NCI-H460 (cell line): ENCODE results near the gene JUN. TPM values are rescaled to one million over a fixed set of nuclear protein-coding genes. Genes with fewer than 3 reads are reported as not detected.

Experiments
- DNase-seq: peaks from one replicate; pipeline ENCODE4 v3.0.0-alpha.2; 2016; ENCODE audit warnings: low read depth; ENCODE audit errors: extremely low read depth
- polyA plus RNA-seq: library from polyadenylated mRNA; depleted of rRNA; stranded (reverse); fragments of >200 nt; gene quantifications from 2 replicates; pipeline ENCODE4 v1.2.3, GENCODE V29; 2014; cell fraction: nucleus; rRNA removed
- total RNA-seq: library from RNA; depleted of rRNA; stranded (reverse); fragments of >200 nt; shearing (Covaris generic); gene quantifications from 2 replicates; pipeline ENCODE4 v1.2.3, GENCODE V29; 2014; rRNA removed

The JUN gene
- 10.2 and 11.1 TPM in 2 replicates for total RNA-seq
- 9.1 and 9.6 TPM in 2 replicates for polyA plus RNA-seq

GRCh38 chr1:58783993-58784757 lies at the start of gene JUN:
Gene JUN, minus strand, starts transcription at chr1:58784047. Its CDS starts 977 bp downstream, at chr1:58783070.
- DNase-seq = peak; percentile 97

- no peak for DNase-seq
Observed at GRCh38 chr1:58833166-58833565, 49.3 kb upstream of the JUN start.

- DNase-seq = no peak
Observed at GRCh38 chr1:58830291-58830690, 46.4 kb upstream of the JUN start.

- no peak for DNase-seq
Observed at GRCh38 chr1:58829866-58830265, 46.0 kb upstream of the JUN start.

- DNase-seq = no peak
Observed at GRCh38 chr1:58827298-58827697, 43.5 kb upstream of the JUN start.

- no peak for DNase-seq
Observed at GRCh38 chr1:58824753-58825389, 41.0 kb upstream of the JUN start.

GRCh38 chr1:58823481-58824010 lies 39.7 kb upstream of the JUN start:
- no peak for DNase-seq

GRCh38 chr1:58821309-58821708 lies 37.5 kb upstream of the JUN start:
- no peak for DNase-seq

- no peak for DNase-seq
Observed at GRCh38 chr1:58818976-58819375, 35.1 kb upstream of the JUN start.

GRCh38 chr1:58818075-58818474 lies 34.2 kb upstream of the JUN start:
- no peak for DNase-seq

GRCh38 chr1:58816747-58817221 lies 32.9 kb upstream of the JUN start:
- no peak for DNase-seq

- peak; percentile 73 for DNase-seq
Observed at GRCh38 chr1:58816072-58816746, 32.4 kb upstream of the JUN start.

GRCh38 chr1:58815686-58816071 lies 31.8 kb upstream of the JUN start:
- DNase-seq = no peak

GRCh38 chr1:58815069-58815685 lies 31.3 kb upstream of the JUN start:
- peak; percentile 53 for DNase-seq

- no peak for DNase-seq
Observed at GRCh38 chr1:58814251-58815068, 30.6 kb upstream of the JUN start.

GRCh38 chr1:58813801-58814200 lies 30.0 kb upstream of the JUN start:
- DNase-seq = no peak

- no peak for DNase-seq
Observed at GRCh38 chr1:58813361-58813760, 29.5 kb upstream of the JUN start.

- DNase-seq = no peak
Observed at GRCh38 chr1:58812926-58813325, 29.1 kb upstream of the JUN start.

- no peak for DNase-seq
Observed at GRCh38 chr1:58812468-58812867, 28.6 kb upstream of the JUN start.

- no peak for DNase-seq
Observed at GRCh38 chr1:58811303-58811702, 27.5 kb upstream of the JUN start.
